SKM-1 (cell line): ENCODE measurements around the gene DNAH9.

ENCODE experiments used
- DNase-seq: peaks from one replicate; lab custom pipeline; 2025; ENCODE audit not compliant: unreplicated experiment; lab: John Stamatoyannopoulos, UW

The DNAH9 gene

GRCh38 chr17:11610999-11611566, 12.8 kb downstream of the DNAH9 start:
- DNase-seq, result no peak

- DNase-seq, result no peak
Observed at GRCh38 chr17:11612956-11613355, 14.7 kb downstream of the DNAH9 start.

- DNase-seq, result no peak
Observed at GRCh38 chr17:11618861-11619566, 20.7 kb downstream of the DNAH9 start.

- DNase-seq, result no peak
Observed at GRCh38 chr17:11622492-11622891, 24.2 kb downstream of the DNAH9 start.

GRCh38 chr17:11624976-11625375, 26.7 kb downstream of the DNAH9 start:
- DNase-seq, result no peak

- no peak for DNase-seq
Observed at GRCh38 chr17:11625878-11626277, 27.6 kb downstream of the DNAH9 start.

GRCh38 chr17:11627301-11627940, 29.2 kb downstream of the DNAH9 start:
- DNase-seq, result no peak

GRCh38 chr17:11628374-11628773, 30.1 kb downstream of the DNAH9 start:
- DNase-seq, result no peak

- no peak for DNase-seq
Observed at GRCh38 chr17:11628831-11629230, 30.6 kb downstream of the DNAH9 start.

GRCh38 chr17:11636771-11637170, 38.5 kb downstream of the DNAH9 start:
- no peak for DNase-seq

GRCh38 chr17:11637796-11638195, 39.5 kb downstream of the DNAH9 start:
- no peak for DNase-seq

GRCh38 chr17:11638700-11639265, 40.5 kb downstream of the DNAH9 start:
- DNase-seq, result no peak

- DNase-seq, result no peak
Observed at GRCh38 chr17:11639736-11640462, 41.6 kb downstream of the DNAH9 start.

- no peak for DNase-seq
Observed at GRCh38 chr17:11640463-11640814, 42.2 kb downstream of the DNAH9 start.

GRCh38 chr17:11641521-11642275, 43.4 kb downstream of the DNAH9 start:
- no peak for DNase-seq

GRCh38 chr17:11642655-11643054, 44.4 kb downstream of the DNAH9 start:
- DNase-seq, result no peak

GRCh38 chr17:11643851-11644250, 45.6 kb downstream of the DNAH9 start:
- DNase-seq, result no peak

GRCh38 chr17:11644265-11645212, 46.3 kb downstream of the DNAH9 start:
- DNase-seq, result no peak

- no peak for DNase-seq
Observed at GRCh38 chr17:11645426-11645825, 47.2 kb downstream of the DNAH9 start.

- no peak for DNase-seq
Observed at GRCh38 chr17:11651089-11651488, 52.8 kb downstream of the DNAH9 start.
